ENCODE results near the gene PRELP. TPM values are rescaled to one million over a fixed set of nuclear protein-coding genes. Genes with fewer than 3 reads are reported as not detected.
A peak's percentile ranks its signal among the peaks of the same experiment; 100 is the strongest.

Gene PRELP
- total and polyA plus RNA-seq, 7 experiments from 2014 or later = not detected

GRCh38 chr1:203451836-203452784 lies 23.5 kb upstream of the PRELP start:
- no peak for DNase-seq
- no peaks in the 10 kb centered on the region for H3K9me3 Mint-ChIP-seq
- intact Hi-C loops (cut with micrococcal nuclease) = no loop called here
- ATAC-seq = no peak
- H3K27me3 Mint-ChIP-seq = peaks cover 9 to 41% (median 25%) of the 10 kb centered on the region in 5 donors
- no peaks in the 10 kb centered on the region for H3K9me3 ChIP-seq (ENCODE audit: control insufficient read depth in 2 of 3, low read length in 3 of 3)
- POLR2A ChIA-PET = no interaction called here
- peaks cover 0 to 3% (median 0%) of the 10 kb centered on the region in 7 donors for H3K4me1 Mint-ChIP-seq
- H3K4me1 ChIP-seq (ENCODE audit: control insufficient read depth in 2 of 2, insufficient read depth in 2 of 2, low read length in 2 of 2) = no peaks in the 10 kb centered on the region
- no peaks in the 10 kb centered on the region for H3K36me3 ChIP-seq (ENCODE audit: control insufficient read depth in 2 of 3, insufficient read depth in 3 of 3, low read length in 3 of 3)
- no peak overlapping the region for H3K27ac ChIP-seq (ENCODE audit: low read depth, low read length)
- CTCF ChIA-PET = no interaction called here
- H3K36me3 Mint-ChIP-seq = no peaks in the 10 kb centered on the region
- no peak overlapping the region for H3K27ac Mint-ChIP-seq
- H3K27me3 ChIP-seq (ENCODE audit: control insufficient read depth in 2 of 2, insufficient read depth in 2 of 2, low read length in 2 of 2) = peaks cover 0 to 5% of the 10 kb centered on the region in 2 donors
- no peak overlapping the region for H3K4me3 Mint-ChIP-seq
- H3K4me3 ChIP-seq (ENCODE audit: low read length) = no peak overlapping the region

- peaks cover 11 to 42% (median 25%) of the 10 kb centered on the region in 5 donors for H3K27me3 Mint-ChIP-seq
- CTCF ChIA-PET = interaction anchor here (0.6 kb wide), 1 partner anchor 121 kb away, joined by 3 read pairs; no protein-coding TSS in a partner anchor
Observed at GRCh38 chr1:203453016-203453415, 22.6 kb upstream of the PRELP start.

GRCh38 chr1:203453616-203454015 lies 22.0 kb upstream of the PRELP start:
- Histone ChIP-seq H3K27me3 (ENCODE audit: control insufficient read depth in 2 of 2, insufficient read depth in 2 of 2, low read length in 2 of 2) (peaks cover 0 to 5% of the 10 kb centered on the region in 2 donors), H3K9me3 (ENCODE audit: control insufficient read depth in 2 of 3, low read length in 3 of 3) (no peaks in the 10 kb centered on the region), H3K27ac (ENCODE audit: low read depth, low read length) (no peak overlapping the region), H3K36me3 (ENCODE audit: control insufficient read depth in 2 of 3, insufficient read depth in 3 of 3, low read length in 3 of 3) (no peaks in the 10 kb centered on the region), H3K4me1 (ENCODE audit: control insufficient read depth in 2 of 2, insufficient read depth in 2 of 2, low read length in 2 of 2) (no peaks in the 10 kb centered on the region), H3K4me3 (ENCODE audit: low read length) (no peak overlapping the region)
- ATAC-seq (no peak), DNase-seq (no peak)
- no peaks in the 10 kb centered on the region for H3K36me3 Mint-ChIP-seq
- intact Hi-C loops (cut with micrococcal nuclease) = no loop called here
- H3K4me3 Mint-ChIP-seq = no peak overlapping the region
- ChIA-PET CTCF (interaction anchor here (0.6 kb wide), 1 partner anchor 121 kb away, joined by 3 read pairs; no protein-coding TSS in a partner anchor), POLR2A (interaction anchor here (0.7 kb wide), 1 partner anchor 229 kb away, joined by 3 read pairs; no protein-coding TSS in a partner anchor)
- no peaks in the 10 kb centered on the region for H3K9me3 Mint-ChIP-seq
- H3K27ac Mint-ChIP-seq = no peak overlapping the region
- H3K4me1 Mint-ChIP-seq = no peaks in the 10 kb centered on the region
- peaks cover 17 to 43% (median 25%) of the 10 kb centered on the region in 5 donors for H3K27me3 Mint-ChIP-seq

More at GRCh38 chr1:203453016-203453415, 22.6 kb upstream of the PRELP start:
- H3K27ac ChIP-seq (ENCODE audit: low read depth, low read length) = no peak overlapping the region
- H3K36me3 Mint-ChIP-seq = no peaks in the 10 kb centered on the region
- intact Hi-C loops (cut with micrococcal nuclease) = no loop called here
- H3K4me3 Mint-ChIP-seq = no peak overlapping the region
- ATAC-seq (no peak), DNase-seq (no peak)
- POLR2A ChIA-PET = interaction anchor here (0.7 kb wide), 1 partner anchor 229 kb away, joined by 3 read pairs; no protein-coding TSS in a partner anchor
- no peaks in the 10 kb centered on the region for H3K4me1 ChIP-seq (ENCODE audit: control insufficient read depth in 2 of 2, insufficient read depth in 2 of 2, low read length in 2 of 2)
- H3K4me3 ChIP-seq (ENCODE audit: low read length) = no peak overlapping the region
- H3K27ac Mint-ChIP-seq = no peak overlapping the region
- no peaks in the 10 kb centered on the region for H3K9me3 Mint-ChIP-seq
- peaks cover 0 to 5% of the 10 kb centered on the region in 2 donors for H3K27me3 ChIP-seq (ENCODE audit: control insufficient read depth in 2 of 2, insufficient read depth in 2 of 2, low read length in 2 of 2)
- H3K9me3 ChIP-seq (ENCODE audit: control insufficient read depth in 2 of 3, low read length in 3 of 3) = no peaks in the 10 kb centered on the region
- H3K36me3 ChIP-seq (ENCODE audit: control insufficient read depth in 2 of 3, insufficient read depth in 3 of 3, low read length in 3 of 3) = no peaks in the 10 kb centered on the region
- no peaks in the 10 kb centered on the region for H3K4me1 Mint-ChIP-seq

- peaks cover 20 to 38% (median 24%) of the 10 kb centered on the region in 5 donors for H3K27me3 Mint-ChIP-seq
- ChIA-PET POLR2A (no interaction called here), CTCF (no interaction called here)
- no peaks in the 10 kb centered on the region for H3K4me1 Mint-ChIP-seq
- Histone ChIP-seq H3K36me3 (ENCODE audit: control insufficient read depth in 2 of 3, insufficient read depth in 3 of 3, low read length in 3 of 3) (no peaks in the 10 kb centered on the region), H3K4me3 (ENCODE audit: low read length) (no peak overlapping the region), H3K9me3 (ENCODE audit: control insufficient read depth in 2 of 3, low read length in 3 of 3) (no peaks in the 10 kb centered on the region), H3K4me1 (ENCODE audit: control insufficient read depth in 2 of 2, insufficient read depth in 2 of 2, low read length in 2 of 2) (no peaks in the 10 kb centered on the region), H3K27ac (ENCODE audit: low read depth, low read length) (no peak overlapping the region), H3K27me3 (ENCODE audit: control insufficient read depth in 2 of 2, insufficient read depth in 2 of 2, low read length in 2 of 2) (peaks cover 0 to under 1% of the 10 kb centered on the region in 2 donors)
- H3K9me3 Mint-ChIP-seq = no peaks in the 10 kb centered on the region
- DNase-seq (no peak), ATAC-seq (no peak)
- H3K36me3 Mint-ChIP-seq = no peaks in the 10 kb centered on the region
- H3K27ac Mint-ChIP-seq = no peak overlapping the region
- intact Hi-C loops (cut with micrococcal nuclease) = no loop called here
- H3K4me3 Mint-ChIP-seq = no peak overlapping the region
Observed at GRCh38 chr1:203454986-203455471, 20.6 kb upstream of the PRELP start.

GRCh38 chr1:203455706-203456105 lies 19.9 kb upstream of the PRELP start:
- no peak overlapping the region for H3K27ac Mint-ChIP-seq
- no peak for ATAC-seq
- Histone ChIP-seq H3K27me3 (ENCODE audit: control insufficient read depth in 2 of 2, insufficient read depth in 2 of 2, low read length in 2 of 2) (no peaks in the 10 kb centered on the region), H3K4me3 (ENCODE audit: low read length) (no peak overlapping the region), H3K27ac (ENCODE audit: low read depth, low read length) (no peak overlapping the region), H3K9me3 (ENCODE audit: control insufficient read depth in 2 of 3, low read length in 3 of 3) (no peaks in the 10 kb centered on the region), H3K4me1 (ENCODE audit: control insufficient read depth in 2 of 2, insufficient read depth in 2 of 2, low read length in 2 of 2) (no peaks in the 10 kb centered on the region), H3K36me3 (ENCODE audit: control insufficient read depth in 2 of 3, insufficient read depth in 3 of 3, low read length in 3 of 3) (no peaks in the 10 kb centered on the region)
- no peak overlapping the region for H3K4me3 Mint-ChIP-seq
- H3K9me3 Mint-ChIP-seq = no peaks in the 10 kb centered on the region
- peaks cover 23 to 40% (median 26%) of the 10 kb centered on the region in 5 donors for H3K27me3 Mint-ChIP-seq
- CTCF ChIA-PET = no interaction called here
- H3K4me1 Mint-ChIP-seq = no peaks in the 10 kb centered on the region
- no peaks in the 10 kb centered on the region for H3K36me3 Mint-ChIP-seq
- POLR2A ChIA-PET = no interaction called here
- intact Hi-C loops (cut with micrococcal nuclease) = no loop called here
- DNase-seq = no peak

- H3K27me3 ChIP-seq (ENCODE audit: control insufficient read depth in 2 of 2, insufficient read depth in 2 of 2, low read length in 2 of 2) = no peaks in the 10 kb centered on the region
- H3K9me3 ChIP-seq (ENCODE audit: control insufficient read depth in 2 of 3, low read length in 3 of 3) = no peaks in the 10 kb centered on the region
- Mint-ChIP-seq H3K4me1 (no peaks in the 10 kb centered on the region), H3K9me3 (no peaks in the 10 kb centered on the region), H3K27me3 (peaks cover 22 to 34% (median 28%) of the 10 kb centered on the region in 5 donors), H3K36me3 (no peaks in the 10 kb centered on the region), H3K4me3 (no peak overlapping the region), H3K27ac (peak overlapping the region in 1 of 9 donors; percentile 3)
- DNase-seq = no peak
- intact Hi-C loops (cut with micrococcal nuclease) = no loop called here
- H3K27ac ChIP-seq (ENCODE audit: low read depth, low read length) = no peak overlapping the region
- no peaks in the 10 kb centered on the region for H3K36me3 ChIP-seq (ENCODE audit: control insufficient read depth in 2 of 3, insufficient read depth in 3 of 3, low read length in 3 of 3)
- ChIA-PET CTCF (interaction anchor here (0.8 kb wide), 1 partner anchor 48 kb away, joined by 4 read pairs; no protein-coding TSS in a partner anchor), POLR2A (no interaction called here)
- H3K4me1 ChIP-seq (ENCODE audit: control insufficient read depth in 2 of 2, insufficient read depth in 2 of 2, low read length in 2 of 2) = no peaks in the 10 kb centered on the region
- no peak for ATAC-seq
- no peak overlapping the region for H3K4me3 ChIP-seq (ENCODE audit: low read length)
Observed at GRCh38 chr1:203456577-203456976, 19.0 kb upstream of the PRELP start.

Measured in naive thymus-derived CD4-positive, alpha-beta T cell (primary cell).